Stimulated activated CD8-positive, alpha-beta memory T cell treated with anti-CD3 and anti-CD28 coated beads, Interleukin-2, amount 100 ng/mL, for 48 hours (primary cell): ENCODE results near the gene VTCN1.
"Not testable (repeated sequence)": the region's sequence is repeated elsewhere in the genome, so short reads cannot be mapped to it uniquely, and the experiment has no call there.

Source experiments
- DNase-seq, 2 donors: peaks; one replicate each; pipeline ENCODE4 v3.0.0-alpha.2; 2020; ENCODE audit warnings: low read depth in 2 of 2

VTCN1 gene

GRCh38 chr1:117166076-117166475 is 44.7 kb downstream of the VTCN1 start:
- no peak for DNase-seq

GRCh38 chr1:117164209-117164608 is 46.5 kb downstream of the VTCN1 start:
- no peak for DNase-seq

GRCh38 chr1:117162816-117163215 is 47.9 kb downstream of the VTCN1 start:
- DNase-seq: no peak

GRCh38 chr1:117161887-117162286 is 48.8 kb downstream of the VTCN1 start:
- no peak for DNase-seq

GRCh38 chr1:117151305-117151704 is 59.4 kb downstream of the VTCN1 start:
- DNase-seq: not testable (repeated sequence)

- DNase-seq: no peak
These were observed 60.4 kb downstream of the VTCN1 start for GRCh38 chr1:117150316-117150715.

GRCh38 chr1:117147856-117148588 is 62.7 kb downstream of the VTCN1 start:
- DNase-seq: no peak

- DNase-seq: no peak
These were observed 63.3 kb downstream of the VTCN1 start for GRCh38 chr1:117147341-117147831.

GRCh38 chr1:117146575-117147340 is 64.0 kb downstream of the VTCN1 start:
- no peak for DNase-seq

GRCh38 chr1:117146072-117146471 is 64.7 kb downstream of the VTCN1 start:
- no peak for DNase-seq

GRCh38 chr1:117143871-117144270 is 66.9 kb downstream of the VTCN1 start:
- no peak for DNase-seq

GRCh38 chr1:117143172-117143571 is 67.6 kb downstream of the VTCN1 start:
- DNase-seq: no peak

GRCh38 chr1:117142200-117142599 is 68.5 kb downstream of the VTCN1 start:
- no peak for DNase-seq

GRCh38 chr1:117138561-117138960 is 72.2 kb downstream of the VTCN1 start:
- no peak for DNase-seq

GRCh38 chr1:117138106-117138505 is 72.6 kb downstream of the VTCN1 start:
- no peak for DNase-seq

GRCh38 chr1:117137281-117137855 is 73.4 kb downstream of the VTCN1 start:
- no peak for DNase-seq

GRCh38 chr1:117136749-117137148 is 74.0 kb downstream of the VTCN1 start:
- no peak for DNase-seq

- no peak for DNase-seq
These were observed 75.4 kb downstream of the VTCN1 start for GRCh38 chr1:117135329-117135728.

GRCh38 chr1:117130526-117130925 is 80.2 kb downstream of the VTCN1 start:
- no peak for DNase-seq

- no peak for DNase-seq
These were observed 82.2 kb downstream of the VTCN1 start for GRCh38 chr1:117128323-117129079.

- no peak for DNase-seq
These were observed 82.9 kb downstream of the VTCN1 start for GRCh38 chr1:117127795-117128194.

- DNase-seq: no peak
These were observed 86.1 kb downstream of the VTCN1 start for GRCh38 chr1:117124661-117125060.
